HPDE6-E6E7 (cell line): ENCODE measurements around the gene HPS1.
"Not testable (repeated sequence)": the region's sequence is repeated elsewhere in the genome, so short reads cannot be mapped to it uniquely, and the experiment has no call there.

Source experiments
- DNase-seq: peaks from one replicate; pipeline ENCODE4 v3.0.0; 2011; ENCODE audit warnings: missing footprints; ENCODE audit errors: extremely low spot score

The HPS1 gene

GRCh38 chr10:98390406-98390805 is 56.3 kb downstream of the HPS1 start:
- DNase-seq: no peak

DNA sequence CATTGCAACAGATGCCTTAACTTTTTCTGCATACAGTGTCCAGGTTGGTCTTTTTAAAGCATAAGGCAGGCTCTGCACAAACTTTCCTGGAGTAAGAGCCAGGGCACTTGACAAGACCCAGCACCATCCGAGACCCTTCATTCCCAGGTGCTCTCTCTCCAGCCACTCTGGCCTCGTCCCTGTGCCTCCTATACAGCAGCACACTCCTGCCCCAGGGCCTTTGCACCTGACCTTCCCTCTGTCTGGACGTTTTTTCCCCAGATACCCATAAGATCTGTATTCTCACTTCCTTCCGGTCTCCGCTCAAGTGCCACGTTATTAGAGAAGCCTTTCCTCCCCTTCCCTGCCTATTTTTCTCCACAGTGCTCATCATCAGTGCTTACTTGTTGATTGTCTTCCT is 57.3 kb downstream of the HPS1 start:
- DNase-seq: no peak

DNA sequence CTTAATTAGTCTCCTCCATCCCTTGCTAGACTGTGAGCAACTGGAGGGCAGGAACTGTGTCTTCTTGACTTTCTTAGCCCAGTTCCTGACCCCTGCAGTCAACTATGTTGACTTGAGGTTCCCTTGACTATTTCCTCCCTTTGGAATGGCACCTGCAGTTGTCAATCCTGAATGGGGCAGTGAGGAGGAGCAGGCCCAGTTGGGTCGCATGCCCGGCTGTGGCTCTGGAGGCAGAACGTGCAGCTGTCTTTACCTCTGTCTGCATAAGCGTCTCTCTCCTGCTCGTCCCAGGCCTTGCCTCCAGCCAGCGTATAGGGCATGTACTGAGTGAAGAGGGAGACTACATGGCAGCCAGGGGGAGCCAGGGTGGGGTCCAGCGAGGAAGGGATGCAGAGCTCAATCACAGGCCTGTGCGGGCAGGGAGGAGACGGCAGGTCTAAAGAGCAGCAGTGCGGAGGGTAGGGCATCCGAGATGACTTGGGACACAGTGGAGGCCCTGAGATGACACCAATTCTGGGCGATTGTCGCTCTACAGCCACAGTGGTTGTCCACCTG is 58.6 kb downstream of the HPS1 start:
- no peak for DNase-seq

DNA sequence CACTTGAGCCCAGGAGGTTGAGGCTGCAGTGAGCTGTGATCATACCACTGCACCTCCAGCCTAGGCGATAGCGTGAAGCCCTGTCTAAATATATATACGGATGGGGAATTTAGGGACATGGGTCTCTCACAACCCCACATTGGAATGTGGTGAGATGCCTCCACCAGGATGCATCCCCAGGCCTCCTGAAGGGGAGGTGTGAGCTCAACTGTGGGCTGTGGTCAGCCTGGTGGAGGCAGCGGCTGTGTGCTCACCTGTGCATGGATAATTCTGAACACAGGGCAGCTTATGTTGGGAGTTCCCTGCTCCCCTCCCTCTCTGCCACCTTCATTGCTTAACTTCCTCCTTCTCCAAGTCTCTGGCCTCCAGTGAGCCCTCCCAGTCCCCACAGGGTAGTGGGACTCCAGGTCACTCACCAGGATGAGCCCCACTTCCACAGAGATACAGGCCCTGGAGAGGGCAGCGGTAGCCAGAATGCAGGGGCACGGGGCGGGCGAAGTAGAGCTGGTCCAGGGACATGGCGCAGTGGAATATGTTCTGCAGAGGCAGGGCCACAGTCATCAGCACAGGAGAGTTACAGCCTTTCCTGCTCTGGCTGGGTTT is 62.1 kb downstream of the HPS1 start:
- DNase-seq: no peak

- DNase-seq: no peak
These were observed 62.9 kb downstream of the HPS1 start for GRCh38 chr10:98383869-98384268.

DNA sequence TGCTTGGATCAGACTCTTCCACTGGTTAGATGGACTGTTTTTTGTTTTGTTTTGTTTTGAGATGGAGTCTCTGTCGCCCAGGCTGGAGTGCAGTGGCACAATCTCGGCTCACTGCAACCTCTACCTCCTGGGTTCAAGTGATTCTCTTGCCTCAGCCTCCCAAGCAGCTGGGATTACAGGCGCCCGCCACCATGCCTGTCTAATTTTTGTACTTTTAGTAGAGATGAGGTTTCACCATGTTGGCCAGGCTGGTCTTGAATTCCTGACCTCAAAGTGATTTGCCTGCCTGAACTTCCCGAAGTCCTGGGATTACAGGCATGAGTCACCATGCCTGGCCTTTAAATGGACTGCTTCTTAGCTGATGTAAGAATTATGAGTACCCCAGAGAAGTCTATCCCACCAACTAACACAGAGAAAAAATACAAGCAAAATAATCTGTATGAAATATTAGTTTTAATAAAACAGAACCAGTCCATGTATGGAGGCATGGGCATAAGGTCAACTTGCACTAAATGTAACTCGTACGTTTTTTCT is 63.5 kb downstream of the HPS1 start:
- DNase-seq: not testable (repeated sequence)

DNA sequence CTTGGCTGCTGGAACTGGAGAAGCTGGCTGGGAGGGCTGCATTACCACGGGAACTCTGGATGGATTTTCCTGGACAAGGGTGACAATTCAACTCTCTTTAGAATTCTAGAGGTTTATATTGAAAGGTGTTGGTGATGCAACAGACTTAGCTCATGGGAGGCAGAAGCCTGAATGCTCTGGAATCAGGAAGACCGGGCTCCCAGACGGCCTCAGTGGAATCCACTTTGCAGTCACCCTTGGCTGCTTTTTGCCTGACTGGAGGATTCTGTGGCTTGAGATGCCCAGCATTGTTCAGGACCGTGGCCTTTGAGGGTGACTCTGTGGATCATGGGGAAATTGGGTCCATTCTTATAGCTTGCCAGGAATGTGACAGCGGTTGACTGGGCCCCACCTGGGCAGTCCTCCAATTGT is 64.0 kb downstream of the HPS1 start:
- DNase-seq: no peak

DNA sequence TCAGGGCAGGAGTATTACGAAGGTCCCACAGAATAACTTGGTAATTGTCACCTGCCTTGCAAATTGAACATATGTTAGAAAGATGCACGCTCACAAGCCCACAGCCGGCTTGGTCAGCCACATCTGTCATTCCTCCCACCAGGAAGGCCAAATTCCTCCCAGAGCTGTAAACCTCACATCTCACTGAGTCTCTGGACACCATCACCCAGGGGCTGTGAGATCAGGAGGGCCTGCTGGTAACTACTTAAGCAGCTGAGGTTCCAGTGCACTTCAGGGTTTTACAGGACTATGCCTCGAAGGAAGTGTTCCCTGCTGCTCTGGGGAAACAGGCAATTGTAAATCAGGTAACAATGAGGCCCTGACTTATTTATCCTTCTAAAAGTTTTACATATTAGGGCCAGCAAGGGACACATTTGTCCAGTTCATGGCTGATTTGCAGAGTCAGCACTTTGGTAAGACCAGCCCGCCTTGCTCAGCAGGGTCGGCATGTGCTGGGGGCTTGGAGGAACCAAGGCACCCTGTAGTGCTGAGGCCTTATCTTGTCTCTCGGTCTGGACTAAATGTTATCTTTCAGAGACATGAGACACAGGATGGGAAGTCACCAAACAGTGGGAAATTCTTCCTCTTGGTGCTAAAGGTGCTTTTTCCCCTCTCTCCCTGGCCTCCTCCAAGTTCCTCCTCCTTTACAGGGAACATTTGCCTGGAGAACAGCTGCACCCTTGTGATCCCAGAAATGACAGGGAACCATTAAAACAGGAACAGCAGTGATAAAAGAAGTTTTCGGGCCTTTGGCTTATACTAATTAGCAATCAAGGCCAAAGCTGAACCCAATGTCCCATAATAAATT is 66.0 kb downstream of the HPS1 start:
- DNase-seq: no peak

GRCh38 chr10:98378722-98379121 is 68.0 kb downstream of the HPS1 start:
- no peak for DNase-seq

DNA sequence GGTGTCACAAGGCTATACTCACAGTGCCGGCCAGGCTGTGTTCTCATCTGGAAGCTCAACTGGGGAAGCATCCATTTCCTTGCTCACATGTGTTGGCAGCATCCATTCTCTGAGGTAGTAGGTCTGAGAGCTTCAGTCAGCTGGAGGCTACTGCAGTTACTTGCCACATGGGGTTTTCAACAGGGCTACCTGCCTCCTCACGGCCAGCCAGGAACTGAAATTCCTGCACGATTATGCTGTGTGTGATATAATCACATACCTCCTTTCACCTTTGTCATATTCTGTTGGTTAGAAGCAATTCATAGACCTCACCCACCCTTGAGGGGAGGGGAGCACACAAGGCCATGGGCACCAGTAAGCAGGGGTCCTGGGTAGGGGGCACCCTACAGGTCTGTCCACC is 69.2 kb downstream of the HPS1 start:
- DNase-seq: no peak

GRCh38 chr10:98377001-98377400 is 69.7 kb downstream of the HPS1 start:
- no peak for DNase-seq

GRCh38 chr10:98376485-98376884 is 70.2 kb downstream of the HPS1 start:
- DNase-seq: no peak

- peak; percentile 83 for DNase-seq
These were observed 72.3 kb downstream of the HPS1 start for GRCh38 chr10:98374217-98374985.

GRCh38 chr10:98373260-98374040 is 73.3 kb downstream of the HPS1 start:
- no peak for DNase-seq

DNA sequence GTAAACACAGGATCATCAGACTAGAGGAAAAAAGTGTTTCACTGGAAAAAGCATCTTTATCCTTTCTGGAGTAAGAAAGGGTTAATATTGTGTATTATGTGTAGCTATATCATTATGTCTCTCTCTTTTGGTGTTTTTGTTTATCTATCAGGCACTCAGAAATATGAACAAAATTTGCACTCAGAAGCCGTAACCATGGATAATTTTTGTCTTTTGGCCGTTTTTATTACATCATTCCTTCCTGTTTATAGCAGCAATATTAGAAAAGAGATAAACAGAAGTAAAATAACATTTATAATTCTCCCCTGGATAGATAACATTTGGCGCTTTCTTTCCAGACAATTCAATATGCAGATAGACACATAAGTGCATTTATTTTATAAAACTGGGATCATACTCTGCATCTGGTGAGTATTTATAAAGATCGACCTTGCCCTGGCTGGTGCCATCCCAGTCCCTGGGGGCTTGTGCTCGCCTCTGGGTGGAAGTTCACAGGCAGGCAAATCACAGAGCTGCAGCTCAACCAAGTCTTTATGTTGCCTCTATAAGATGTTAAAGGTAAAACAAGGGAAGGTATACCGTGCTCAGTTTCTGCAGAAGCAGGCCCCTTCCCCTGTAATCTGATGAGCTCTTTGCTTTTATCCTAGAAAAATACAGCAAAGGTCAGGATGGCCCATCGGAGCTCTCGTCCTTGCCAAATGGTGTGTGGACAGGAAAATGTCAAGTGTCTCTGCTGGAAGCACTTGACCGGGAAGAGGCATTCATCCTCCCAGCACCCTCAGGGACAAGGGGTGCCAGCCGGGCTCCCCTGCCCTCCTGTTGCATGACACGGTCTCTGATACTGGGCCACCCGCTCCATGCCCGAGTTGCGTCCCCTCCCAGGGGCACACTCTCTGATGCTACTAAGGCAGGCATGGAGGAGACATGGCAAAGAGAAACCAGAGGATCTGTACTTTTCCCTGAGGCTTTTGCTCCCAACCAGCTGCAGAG is 75.6 kb downstream of the HPS1 start:
- no peak for DNase-seq

DNA sequence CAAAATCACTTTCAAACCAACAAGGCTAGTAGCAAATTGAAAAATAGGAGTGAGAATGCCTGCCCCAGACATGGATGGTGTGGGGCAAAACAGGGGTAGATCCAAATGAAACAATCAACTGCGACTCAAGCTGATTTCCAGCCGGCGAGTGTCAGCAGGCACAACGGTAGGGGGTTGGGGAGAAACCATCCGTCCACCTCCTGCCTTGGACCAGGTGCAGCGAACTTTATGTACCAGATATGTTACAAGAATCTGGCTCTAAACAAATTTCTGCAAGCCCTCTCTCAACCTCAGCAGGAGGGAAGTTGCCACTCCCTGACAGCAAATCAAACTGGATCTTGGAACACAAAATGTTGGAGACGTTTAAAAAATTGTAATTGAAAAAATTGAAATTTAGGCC is 76.9 kb downstream of the HPS1 start:
- no peak for DNase-seq

DNA sequence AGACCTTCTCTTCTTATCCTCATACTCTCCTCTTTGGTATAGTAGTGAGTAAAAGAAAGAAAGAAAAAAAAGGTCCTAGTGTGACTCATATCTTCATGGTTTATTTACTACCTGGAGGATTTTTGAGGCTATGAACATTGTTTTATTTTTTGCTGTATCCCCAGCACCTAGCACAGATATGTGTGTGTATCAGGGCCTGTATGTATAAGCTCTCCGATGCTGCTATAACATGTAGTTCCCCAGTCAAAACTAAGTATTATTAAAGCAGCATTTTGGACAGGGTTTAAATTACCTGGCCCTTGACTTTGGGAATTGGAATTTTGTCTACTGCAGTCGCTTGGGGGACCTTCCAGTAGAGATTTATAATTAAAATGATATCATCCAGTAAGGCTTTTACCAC is 78.1 kb downstream of the HPS1 start:
- DNase-seq: no peak

GRCh38 chr10:98367604-98368451 is 78.9 kb downstream of the HPS1 start:
- no peak for DNase-seq
